Smooth muscle cell (in vitro differentiated cells): ENCODE measurements around the gene INSYN1. TPM values are rescaled to one million over a fixed set of nuclear protein-coding genes. Genes with fewer than 3 reads are reported as not detected.
"Not testable (repeated sequence)": the region's sequence is repeated elsewhere in the genome, so short reads cannot be mapped to it uniquely, and the experiment has no call there.

Experiments used
- DNase-seq: peaks from one replicate; lab custom pipeline; 2025; ENCODE audit not compliant: unreplicated experiment; lab: John Stamatoyannopoulos, UW
- H2AFZ ChIP-seq: fragments of 200-600 bp; sonication (generic); 2 replicates; pipeline ENCODE4 v1.6.0; 2016; ENCODE audit warnings: antibody characterized with exemption, low read depth, mild to moderate bottlenecking
- H3F3A ChIP-seq: fragments of 200-600 bp; sonication (generic); 2 replicates; pipeline ENCODE4 v1.6.0; 2017; ENCODE audit warnings: antibody characterized with exemption, low read depth
- H3K27ac ChIP-seq: fragments of 200-600 bp; sonication (generic); 2 replicates; pipeline ENCODE4 v1.5.1; 2016; ENCODE audit warnings: low read depth, mild to moderate bottlenecking
- H3K27me3 ChIP-seq: fragments of 200-600 bp; sonication (generic); 2 replicates; pipeline ENCODE4 v1.6.1; 2016; ENCODE audit warnings: low read depth, mild to moderate bottlenecking
- H3K36me3 ChIP-seq: fragments of 200-600 bp; sonication (generic); 2 replicates; pipeline ENCODE4 v1.5.1; 2016; ENCODE audit warnings: low read depth
- H3K4me1 ChIP-seq: fragments of 200-600 bp; sonication (generic); 2 replicates; pipeline ENCODE4 v1.5.1; 2016; ENCODE audit warnings: low read depth
- H3K4me2 ChIP-seq: fragments of 200-600 bp; sonication (generic); 2 replicates; pipeline ENCODE4 v1.6.0; 2016; ENCODE audit warnings: mild to moderate bottlenecking
- H3K4me3 ChIP-seq: fragments of 200-600 bp; sonication (generic); 2 replicates; pipeline ENCODE4 v1.5.1; 2016; ENCODE audit warnings: mild to moderate bottlenecking
- H3K79me2 ChIP-seq: fragments of 200-600 bp; sonication (generic); 2 replicates; pipeline ENCODE4 v1.6.0; 2016; ENCODE audit warnings: low read depth, mild to moderate bottlenecking
- H3K9ac ChIP-seq: fragments of 200-600 bp; sonication (generic); 2 replicates; pipeline ENCODE4 v1.6.0; 2016; ENCODE audit warnings: low read depth
- H3K9me3 ChIP-seq: fragments of 200-600 bp; sonication (generic); replicated peaks from 2 replicates; pipeline ENCODE4 v1.5.1; 2016; ENCODE audit warnings: low read depth
- H4K20me1 ChIP-seq: fragments of 200-600 bp; sonication (generic); 2 replicates; pipeline ENCODE4 v1.6.0; 2016; ENCODE audit warnings: low read depth
- CTCF ChIP-seq: fragments of 200-600 bp; sonication (generic); IDR thresholded peaks from 2 replicates; pipeline ENCODE4 v1.5.1; 2017; ENCODE audit warnings: borderline replicate concordance, mild to moderate bottlenecking, antibody characterized with exemption; ENCODE audit not compliant: insufficient read depth, poor library complexity, severe bottlenecking
- WGBS: methylation state at CpG from one replicate; pipeline ENCODE4 v1.1.7; 2016; ENCODE audit warnings: low lambda C conversion rate; 5-methylcytosine and 5-hydroxymethylcytosine counted together
- polyA plus RNA-seq: library from polyadenylated mRNA; unstranded; fragments of >200 nt; fragmentation: Nextera tagmentation; extraction: Ambion mirVana; gene quantifications from 2 replicates; pipeline ENCODE4 v1.2.1, GENCODE V29; 2016
- total RNA-seq: library from RNA; depleted of rRNA; stranded (reverse); fragments of >200 nt; gene quantifications from 2 replicates; pipeline ENCODE4 v1.2.3, GENCODE V29; 2014

INSYN1 gene
- total and polyA plus RNA-seq, 2 experiments from 2014 or later: 1.6 to 4.0 TPM

DNA sequence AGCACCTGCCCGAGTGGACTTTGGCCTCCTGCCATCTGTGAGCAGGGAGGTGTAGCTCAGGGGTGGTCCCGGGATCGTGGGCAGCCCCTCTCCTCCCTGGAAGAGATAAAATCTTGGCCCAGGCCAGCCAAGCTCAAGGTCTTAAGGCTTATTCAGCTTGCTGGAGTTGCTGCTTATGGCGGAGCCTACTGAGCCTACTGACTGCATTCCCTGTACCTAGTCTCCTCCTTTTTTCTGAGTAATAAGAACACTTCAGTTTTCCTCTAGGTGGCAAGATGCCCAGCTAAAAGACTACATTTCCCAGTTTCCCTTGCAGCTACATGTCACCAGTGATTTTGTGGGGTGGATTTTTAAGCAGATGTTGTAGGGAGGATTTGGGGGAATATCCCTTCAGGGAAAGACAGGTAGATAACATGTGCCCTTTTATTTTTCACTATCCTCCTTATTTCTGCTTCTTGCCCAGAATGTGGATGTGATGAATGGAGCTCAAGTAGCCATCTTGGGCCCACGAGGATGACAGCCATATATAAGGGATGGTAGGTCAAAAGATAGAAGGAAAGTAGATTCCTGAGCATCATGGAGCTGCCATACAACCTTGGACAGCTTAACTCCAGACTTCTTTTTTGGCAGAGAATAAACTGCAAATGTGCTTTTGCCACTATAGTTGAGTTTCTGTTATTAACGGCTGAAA, 41.4 kb upstream of the INSYN1 start:
- Histone ChIP-seq H3K4me1 (no peaks in the 10 kb centered on the region), H2AFZ (no peak overlapping the region), H3K9ac (no peak overlapping the region), H3K4me3 (no peak overlapping the region), H3K4me2 (no peak overlapping the region), H3K79me2 (no peaks in the 10 kb centered on the region), H4K20me1 (no peaks in the 10 kb centered on the region), H3K9me3 (no peaks in the 10 kb centered on the region), H3K36me3 (no peaks in the 10 kb centered on the region), H3F3A (no peaks in the 10 kb centered on the region), H3K27ac (no peak overlapping the region), H3K27me3 (no peaks in the 10 kb centered on the region)
- no peak for TF ChIP-seq CTCF
- DNase-seq: no peak
- WGBS: 93% methylated on average over 6 of the region's 6 CpGs

GRCh38 chr15:73792899-73793541, 39.9 kb upstream of the INSYN1 start:
- 94% methylated on average over 8 of the region's 8 CpGs for WGBS

DNA sequence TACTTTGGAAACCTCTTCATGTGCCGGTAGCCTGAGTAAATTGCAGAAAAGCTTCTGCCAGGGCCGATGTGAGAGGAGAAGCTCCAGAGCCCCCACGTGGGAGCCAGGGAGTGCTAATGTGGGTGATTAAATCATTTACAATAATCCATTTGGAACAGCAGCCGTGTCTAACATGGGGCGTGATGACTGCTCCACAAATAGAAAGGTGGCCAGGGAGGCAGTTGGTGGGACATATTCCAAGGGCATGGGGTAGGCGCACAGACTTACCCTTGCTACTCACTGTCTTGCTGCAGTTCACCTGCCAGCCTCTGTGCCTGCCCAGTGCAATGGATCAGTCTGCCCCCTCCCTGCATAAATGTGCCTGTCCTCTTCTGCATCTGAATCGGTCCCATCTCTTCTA, 39.3 kb upstream of the INSYN1 start:
- H3K79me2 ChIP-seq: no peaks in the 10 kb centered on the region
- H3K4me2 ChIP-seq: no peak overlapping the region
- no peak overlapping the region for H3K9ac ChIP-seq
- H3K27ac ChIP-seq: no peak overlapping the region
- no peaks in the 10 kb centered on the region for H3F3A ChIP-seq
- WGBS: 78% methylated on average over 7 of the region's 7 CpGs
- no peak overlapping the region for H2AFZ ChIP-seq
- no peak overlapping the region for H3K4me3 ChIP-seq
- no peaks in the 10 kb centered on the region for H3K27me3 ChIP-seq
- H3K36me3 ChIP-seq: no peaks in the 10 kb centered on the region
- TF ChIP-seq CTCF: no peak
- H3K9me3 ChIP-seq: no peaks in the 10 kb centered on the region
- H4K20me1 ChIP-seq: no peaks in the 10 kb centered on the region
- DNase-seq: no peak
- no peaks in the 10 kb centered on the region for H3K4me1 ChIP-seq

More at GRCh38 chr15:73792899-73793541, 39.9 kb upstream of the INSYN1 start:
- H4K20me1 ChIP-seq, H3K9me3 ChIP-seq, H2AFZ ChIP-seq, H3K36me3 ChIP-seq, H3F3A ChIP-seq, DNase-seq, H3K27ac ChIP-seq, H3K9ac ChIP-seq, H3K27me3 ChIP-seq, H3K4me1 ChIP-seq, H3K79me2 ChIP-seq, H3K4me3 ChIP-seq, H3K4me2 ChIP-seq: not testable (repeated sequence)

DNA sequence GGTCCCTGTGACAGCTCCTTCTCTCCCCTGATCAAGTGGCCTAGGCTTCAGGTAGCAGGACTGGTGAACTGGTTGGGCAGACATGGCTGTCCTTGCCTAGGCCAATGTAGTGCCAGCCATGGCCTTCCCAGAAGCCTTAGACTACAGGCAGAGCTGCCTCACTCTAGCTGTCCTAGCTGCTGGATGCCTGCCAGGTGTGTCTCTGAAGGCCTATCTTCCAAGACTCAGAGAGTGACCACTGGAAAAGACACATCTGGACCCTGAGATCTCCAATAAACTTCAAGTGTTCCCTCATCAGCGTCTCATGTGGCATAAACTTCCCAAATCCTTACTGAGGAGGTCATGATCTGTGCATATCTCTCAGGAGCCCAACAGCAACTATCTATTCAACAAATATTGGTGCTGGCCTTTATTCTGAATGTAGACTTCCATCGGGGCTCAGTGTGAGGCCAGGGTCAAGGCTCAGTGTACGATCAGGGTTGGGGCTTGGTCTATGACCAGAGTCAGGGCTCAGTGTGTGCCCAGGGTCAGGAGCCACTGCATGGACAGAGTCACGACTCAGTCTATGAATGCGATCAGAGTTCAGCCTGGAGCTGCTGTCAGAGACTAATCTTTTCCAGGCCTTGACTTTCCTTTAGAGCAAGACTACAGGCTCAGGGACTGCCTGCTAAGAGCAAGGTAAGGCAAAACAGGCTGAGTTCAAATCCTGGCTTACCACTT, 36.5 kb upstream of the INSYN1 start:
- no peaks in the 10 kb centered on the region for H3K36me3 ChIP-seq
- DNase-seq: no peak
- H4K20me1 ChIP-seq: no peaks in the 10 kb centered on the region
- H3F3A ChIP-seq: no peaks in the 10 kb centered on the region
- WGBS: 80% methylated on average over 5 of the region's 5 CpGs
- no peaks in the 10 kb centered on the region for H3K79me2 ChIP-seq
- no peak overlapping the region for H3K27ac ChIP-seq
- no peak overlapping the region for H3K9ac ChIP-seq
- H3K4me3 ChIP-seq: no peak overlapping the region
- no peak for TF ChIP-seq CTCF
- no peaks in the 10 kb centered on the region for H3K27me3 ChIP-seq
- H3K4me2 ChIP-seq: no peak overlapping the region
- H2AFZ ChIP-seq: no peak overlapping the region
- H3K4me1 ChIP-seq: peaks cover 5% of the 10 kb centered on the region
- no peaks in the 10 kb centered on the region for H3K9me3 ChIP-seq
